Keratinocyte (primary cell): ENCODE results near the gene BCHE. TPM values are rescaled to one million over a fixed set of nuclear protein-coding genes. Genes with fewer than 3 reads are reported as not detected.

Source experiments
- DNase-seq: peaks from one replicate; pipeline ENCODE4 v3.0.0-alpha.2; 2011; ENCODE audit warnings: low read depth, missing footprints, low spot score
- FAIRE-seq: peaks from 2 replicates; lab custom pipeline; 2011; peaks lifted over from hg19 to GRCh38; lab: Jason Lieb, UNC
- H2AFZ ChIP-seq: 2 replicates; pipeline ENCODE4 v1.6.0; 2012; ENCODE audit warnings: low read length, control low read depth, inconsistent platforms; ENCODE audit not compliant: control insufficient read depth
- H3K27ac ChIP-seq: 2 replicates; pipeline ENCODE4 v1.5.1; 2011; ENCODE audit warnings: low read length; ENCODE audit not compliant: control insufficient read depth, insufficient read depth
- H3K27me3 ChIP-seq: 3 replicates; pipeline ENCODE4 v1.6.0; 2011; ENCODE audit warnings: low read length; ENCODE audit not compliant: control insufficient read depth, insufficient read depth; ENCODE audit errors: extremely low read depth
- H3K36me3 ChIP-seq, 2 experiments: 2 replicates in 1 of 2; 3 replicates in 1 of 2; pipeline ENCODE4 v1.5.1; 2011; ENCODE audit warnings: low read length in 2 of 2, mild to moderate bottlenecking in 1 of 2; ENCODE audit not compliant: control insufficient read depth in 2 of 2, insufficient read depth in 2 of 2; ENCODE audit errors: extremely low read depth in 1 of 2
- H3K4me1 ChIP-seq: 3 replicates; pipeline ENCODE4 v1.5.1; 2011; ENCODE audit warnings: low read length; ENCODE audit not compliant: control insufficient read depth, insufficient read depth; ENCODE audit errors: extremely low read depth
- H3K4me2 ChIP-seq: 3 replicates; pipeline ENCODE4 v1.6.0; 2011; ENCODE audit warnings: low read depth, low read length; ENCODE audit not compliant: control insufficient read depth, insufficient read depth; ENCODE audit errors: extremely low read depth
- H3K4me3 ChIP-seq, 3 experiments: fragments of 200-600 bp in 1 of 3; sonication (generic) in 1 of 3; 2 replicates in 2 of 3; 3 replicates in 1 of 3; pipeline ENCODE4 v1.5.1; 2011 to 2016; ENCODE audit warnings: low read length in 3 of 3, mild to moderate bottlenecking in 3 of 3, control low read depth in 2 of 3, inconsistent platforms in 1 of 3, low read depth in 1 of 3, mixed read lengths in 1 of 3, mixed run types in 1 of 3, moderate library complexity in 1 of 3; ENCODE audit not compliant: control insufficient read depth in 2 of 3, insufficient read depth in 2 of 3; ENCODE audit errors: extremely low read depth in 1 of 3
- H3K79me2 ChIP-seq: 2 replicates; pipeline ENCODE4 v1.6.0; 2012; ENCODE audit warnings: low read length; ENCODE audit not compliant: control insufficient read depth, insufficient read depth
- H3K9ac ChIP-seq: 3 replicates; pipeline ENCODE4 v1.6.0; 2011; ENCODE audit warnings: low read length; ENCODE audit not compliant: control insufficient read depth, insufficient read depth; ENCODE audit errors: extremely low read depth
- H3K9me1 ChIP-seq: 3 replicates; pipeline ENCODE4 v1.6.0; 2011; ENCODE audit warnings: low read length; ENCODE audit not compliant: control insufficient read depth, insufficient read depth; ENCODE audit errors: extremely low read depth
- H3K9me3 ChIP-seq: 2 replicates; pipeline ENCODE4 v1.5.1; 2012; ENCODE audit warnings: low read depth, low read length; ENCODE audit not compliant: control insufficient read depth
- H4K20me1 ChIP-seq: 3 replicates; pipeline ENCODE4 v1.6.0; 2011; ENCODE audit warnings: low read length; ENCODE audit not compliant: control insufficient read depth, insufficient read depth; ENCODE audit errors: extremely low read depth
- EZH2 ChIP-seq: IDR thresholded peaks from one replicate; pipeline ENCODE4 v1.6.1; 2012; ENCODE audit warnings: inconsistent platforms, mild to moderate bottlenecking, low read length, moderate library complexity
- dilution Hi-C: fragments of 300-500 bp; cut with MboI; formaldehyde crosslinking; loops from one replicate; pipeline ENCODE4 v1.7.0; 2020; ENCODE audit warnings: low sequenced_read_pairs; ENCODE audit not compliant: extremely low pct_ligation_motif_present
- polyA plus RNA-seq, 5 experiments: library from polyadenylated mRNA; depleted of rRNA in 3 of 5; stranded (reverse) in 3 of 5; stranded (forward) in 1 of 5; unstranded in 1 of 5; fragments of >200 nt; gene quantifications; 1 replicate in 1 of 5; 2 replicates in 3 of 5; 3 replicates in 1 of 5; pipeline versions ENCODE4 v1.2.1 to v1.2.3, GENCODE V29; 2011 to 2012; ENCODE audit warnings: missing spikeins in 2 of 5, low read depth in 1 of 5, low replicate concordance in 1 of 5
- TF ChIP-seq, protein P1 (sequence below), 3 experiments: IDR thresholded peaks in 1 of 3; conservative IDR thresholded peaks in 1 of 3; optimal IDR thresholded peaks in 1 of 3; 2 replicates in 2 of 3; 3 replicates in 1 of 3; pipeline versions ENCODE3 to v1.5.1; 2011; ENCODE audit warnings: low read length in 3 of 3, mild to moderate bottlenecking in 3 of 3, moderate library complexity in 2 of 3, control low read depth in 1 of 3, inconsistent platforms in 1 of 3; ENCODE audit not compliant: insufficient read depth in 2 of 3; ENCODE audit errors: extremely low read depth in 1 of 3

The BCHE gene
- polyA plus RNA-seq, 1 donor (not counting 4 experiments of a cell fraction or from before 2014, with no cell fraction given): 2.0 TPM

DNA sequence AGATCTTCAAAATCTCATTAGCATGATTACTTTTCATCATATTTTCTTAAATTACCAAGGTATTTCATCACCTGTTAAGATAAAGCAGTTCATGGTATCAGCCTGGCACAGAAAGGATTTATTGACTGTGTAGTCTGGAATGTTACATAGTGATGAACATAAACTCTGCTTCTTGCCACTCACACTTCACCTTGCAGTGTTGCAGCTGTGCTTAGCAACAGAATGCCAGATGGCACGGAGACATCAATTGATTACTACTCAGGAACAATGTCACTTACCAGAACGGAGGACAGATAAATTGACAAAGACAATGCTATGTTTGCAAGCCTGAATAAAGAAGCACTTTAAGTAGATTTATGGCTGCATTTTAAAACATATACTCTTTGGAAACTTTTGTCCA lies 15.0 kb upstream of the BCHE start:
- H3K79me2 ChIP-seq: no peaks in the 10 kb centered on the region
- no peak overlapping the region for H3K9ac ChIP-seq
- no peak overlapping the region for H3K4me3 ChIP-seq
- no peaks in the 10 kb centered on the region for H3K9me3 ChIP-seq
- no peak for TF ChIP-seq EZH2
- TF ChIP-seq, protein P1, sequence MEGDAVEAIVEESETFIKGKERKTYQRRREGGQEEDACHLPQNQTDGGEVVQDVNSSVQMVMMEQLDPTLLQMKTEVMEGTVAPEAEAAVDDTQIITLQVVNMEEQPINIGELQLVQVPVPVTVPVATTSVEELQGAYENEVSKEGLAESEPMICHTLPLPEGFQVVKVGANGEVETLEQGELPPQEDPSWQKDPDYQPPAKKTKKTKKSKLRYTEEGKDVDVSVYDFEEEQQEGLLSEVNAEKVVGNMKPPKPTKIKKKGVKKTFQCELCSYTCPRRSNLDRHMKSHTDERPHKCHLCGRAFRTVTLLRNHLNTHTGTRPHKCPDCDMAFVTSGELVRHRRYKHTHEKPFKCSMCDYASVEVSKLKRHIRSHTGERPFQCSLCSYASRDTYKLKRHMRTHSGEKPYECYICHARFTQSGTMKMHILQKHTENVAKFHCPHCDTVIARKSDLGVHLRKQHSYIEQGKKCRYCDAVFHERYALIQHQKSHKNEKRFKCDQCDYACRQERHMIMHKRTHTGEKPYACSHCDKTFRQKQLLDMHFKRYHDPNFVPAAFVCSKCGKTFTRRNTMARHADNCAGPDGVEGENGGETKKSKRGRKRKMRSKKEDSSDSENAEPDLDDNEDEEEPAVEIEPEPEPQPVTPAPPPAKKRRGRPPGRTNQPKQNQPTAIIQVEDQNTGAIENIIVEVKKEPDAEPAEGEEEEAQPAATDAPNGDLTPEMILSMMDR (optimal IDR thresholded peaks at IDR 0.05 in 1 of 3, IDR thresholded peaks at IDR 0.05 in 1 of 3, conservative IDR thresholded peaks at IDR 0.05 in 1 of 3; ENCODE audit: extremely low read depth in 1 of 3, insufficient read depth in 2 of 3, low read length in 3 of 3): no peak
- dilution Hi-C loops: no loop called here
- FAIRE-seq (peak; percentile 43), DNase-seq (no peak)
- peaks cover 14% of the 10 kb centered on the region for H3K4me1 ChIP-seq
- H3K36me3 ChIP-seq: no peaks in the 10 kb centered on the region
- no peak overlapping the region for H3K27ac ChIP-seq
- H2AFZ ChIP-seq: no peak overlapping the region
- no peaks in the 10 kb centered on the region for H3K9me1 ChIP-seq
- H4K20me1 ChIP-seq: no peaks in the 10 kb centered on the region
- no peaks in the 10 kb centered on the region for H3K27me3 ChIP-seq
- H3K4me2 ChIP-seq: no peak overlapping the region

- no peak for FAIRE-seq
- dilution Hi-C loops: no loop called here
These were observed 8.8 kb upstream of the BCHE start for GRCh38 chr3:165846056-165846455.

More at GRCh38 chr3:165846056-165846455, 8.8 kb upstream of the BCHE start:
- Histone ChIP-seq H3K4me1 (no peaks in the 10 kb centered on the region), H3K27me3 (no peaks in the 10 kb centered on the region), H4K20me1 (no peaks in the 10 kb centered on the region), H3K9me1 (no peaks in the 10 kb centered on the region), H3K27ac (no peak overlapping the region), H3K9me3 (no peaks in the 10 kb centered on the region), H3K9ac (no peak overlapping the region), H3K4me2 (no peak overlapping the region), H2AFZ (no peak overlapping the region), H3K79me2 (no peaks in the 10 kb centered on the region), H3K4me3 (no peak overlapping the region), H3K36me3 (no peaks in the 10 kb centered on the region)
- no peak for DNase-seq
- TF ChIP-seq, protein P1 (optimal IDR thresholded peaks at IDR 0.05 in 1 of 3, IDR thresholded peaks at IDR 0.05 in 1 of 3, conservative IDR thresholded peaks at IDR 0.05 in 1 of 3; ENCODE audit: extremely low read depth in 1 of 3, insufficient read depth in 2 of 3, low read length in 3 of 3): no peak
- no peak for TF ChIP-seq EZH2
